ENCODE results near the gene SORCS2.

DNA sequence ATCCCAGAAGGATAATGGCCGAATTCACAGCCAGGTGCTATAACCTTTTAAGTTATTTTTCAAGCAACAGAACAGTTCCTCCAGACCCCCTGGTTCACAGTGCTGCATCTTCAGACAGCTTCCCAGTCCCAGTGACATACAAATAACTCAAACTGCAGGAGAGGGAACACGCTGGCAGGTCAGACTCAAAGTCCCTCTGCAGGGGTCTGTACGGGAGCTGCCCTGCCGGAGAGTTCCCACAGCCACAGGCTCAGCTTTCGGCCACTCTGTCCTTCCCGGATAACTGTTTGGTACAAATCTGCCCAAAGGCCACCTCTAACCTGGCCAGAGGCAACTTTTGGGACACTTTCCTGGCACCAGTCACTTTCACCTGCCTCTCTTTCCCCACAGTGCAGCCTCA is 517.1 kb downstream of the SORCS2 start:
- TF ChIP-seq, protein P1, sequence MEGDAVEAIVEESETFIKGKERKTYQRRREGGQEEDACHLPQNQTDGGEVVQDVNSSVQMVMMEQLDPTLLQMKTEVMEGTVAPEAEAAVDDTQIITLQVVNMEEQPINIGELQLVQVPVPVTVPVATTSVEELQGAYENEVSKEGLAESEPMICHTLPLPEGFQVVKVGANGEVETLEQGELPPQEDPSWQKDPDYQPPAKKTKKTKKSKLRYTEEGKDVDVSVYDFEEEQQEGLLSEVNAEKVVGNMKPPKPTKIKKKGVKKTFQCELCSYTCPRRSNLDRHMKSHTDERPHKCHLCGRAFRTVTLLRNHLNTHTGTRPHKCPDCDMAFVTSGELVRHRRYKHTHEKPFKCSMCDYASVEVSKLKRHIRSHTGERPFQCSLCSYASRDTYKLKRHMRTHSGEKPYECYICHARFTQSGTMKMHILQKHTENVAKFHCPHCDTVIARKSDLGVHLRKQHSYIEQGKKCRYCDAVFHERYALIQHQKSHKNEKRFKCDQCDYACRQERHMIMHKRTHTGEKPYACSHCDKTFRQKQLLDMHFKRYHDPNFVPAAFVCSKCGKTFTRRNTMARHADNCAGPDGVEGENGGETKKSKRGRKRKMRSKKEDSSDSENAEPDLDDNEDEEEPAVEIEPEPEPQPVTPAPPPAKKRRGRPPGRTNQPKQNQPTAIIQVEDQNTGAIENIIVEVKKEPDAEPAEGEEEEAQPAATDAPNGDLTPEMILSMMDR (IDR thresholded peaks at IDR 0.05): no peak
- no peak for TF ChIP-seq EZH2 (IDR thresholded peaks at IDR 0.05)

All from neural progenitor cell (in vitro differentiated cells).